Mammary epithelial cell (primary cell): ENCODE measurements around the gene HS3ST3A1.

Source experiments
- CTCF ChIP-seq, 2 donors: IDR thresholded peaks in 1 of 2; conservative IDR thresholded peaks in 1 of 2; 2 replicates each; pipeline ENCODE4 v1.5.1; 2011 to 2012; ENCODE audit warnings: inconsistent platforms in 2 of 2, low read length in 2 of 2, mild to moderate bottlenecking in 2 of 2, control low read depth in 1 of 2, low read depth in 1 of 2; ENCODE audit not compliant: insufficient read depth in 1 of 2; ENCODE audit errors: extremely low read depth in 1 of 2
- EZH2 ChIP-seq: IDR thresholded peaks from 2 replicates; pipeline ENCODE4 v1.6.1; 2012; ENCODE audit warnings: low read length, inconsistent platforms, borderline replicate concordance

- no peak for TF ChIP-seq EZH2
- no peak for TF ChIP-seq CTCF (conservative IDR thresholded peaks at IDR 0.05 in 1 of 2, IDR thresholded peaks at IDR 0.05 in 1 of 2; ENCODE audit: extremely low read depth in 1 of 2, insufficient read depth in 1 of 2, low read depth in 1 of 2, low read length in 2 of 2)
Observed at GRCh38 chr17:13554231-13554630, 47.5 kb downstream of the HS3ST3A1 start.
